ENCODE results near the gene CIDEB. TPM values are rescaled to one million over a fixed set of nuclear protein-coding genes. Genes with fewer than 3 reads are reported as not detected.
"Not testable (repeated sequence)": the region's sequence is repeated elsewhere in the genome, so short reads cannot be mapped to it uniquely, and the experiment has no call there.

The CIDEB gene, protein sequence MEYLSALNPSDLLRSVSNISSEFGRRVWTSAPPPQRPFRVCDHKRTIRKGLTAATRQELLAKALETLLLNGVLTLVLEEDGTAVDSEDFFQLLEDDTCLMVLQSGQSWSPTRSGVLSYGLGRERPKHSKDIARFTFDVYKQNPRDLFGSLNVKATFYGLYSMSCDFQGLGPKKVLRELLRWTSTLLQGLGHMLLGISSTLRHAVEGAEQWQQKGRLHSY
- total RNA-seq: 100 to 1,000 TPM in 1 of 4 donors, 10 to 100 TPM in 2, 1 to 10 TPM in 1; 6.7 to 168 (median 23.6) TPM

DNA sequence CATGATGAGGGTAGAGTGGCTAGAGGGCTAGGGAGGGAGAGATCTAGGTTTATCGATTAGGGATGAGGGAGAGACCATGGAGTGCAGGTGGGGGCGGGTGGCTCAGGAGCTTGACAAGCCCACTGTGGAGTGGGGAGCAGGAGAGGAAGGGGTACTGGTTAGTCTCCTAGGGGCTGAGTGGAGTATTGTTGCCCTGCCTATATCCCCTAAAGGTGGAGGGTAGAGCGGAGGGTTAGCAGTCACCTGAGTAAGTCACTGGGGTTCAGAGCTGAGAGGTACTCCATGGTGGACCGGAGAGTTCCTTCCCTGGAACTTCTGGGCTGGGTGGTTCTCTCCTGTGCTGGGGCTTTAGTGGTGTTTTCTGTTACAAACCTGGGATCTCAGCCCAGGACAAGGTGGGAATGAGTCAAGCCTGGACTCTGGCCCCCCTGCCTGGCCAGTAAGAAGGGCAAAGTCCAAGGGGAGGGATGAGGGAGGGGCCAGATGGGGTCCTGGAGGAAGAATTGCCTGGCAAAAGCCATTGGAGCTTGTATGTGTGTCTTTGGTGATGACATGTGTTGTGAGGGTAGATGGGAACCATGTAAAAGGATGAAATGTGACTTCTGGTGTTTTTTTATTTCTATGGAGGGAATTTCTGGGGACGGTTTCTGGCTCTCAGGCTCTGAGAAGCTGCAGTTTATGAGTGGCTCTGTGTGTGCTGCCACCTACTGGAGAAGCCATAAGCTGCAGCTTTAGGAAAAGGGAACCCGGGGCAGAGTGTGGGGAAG is at the start of gene CIDEB:
CIDEB (minus strand) TSS at position 403 of the 767 bp plus-strand sequence; CDS start at position 284, 119 bp downstream.
- H3K4me3 ChIP-seq: no peak within 1 kb of the TSS
- H3K4me1 ChIP-seq: peaks cover 19 to 53% (median 47%) of the 10 kb centered on the region in 4 donors
- peaks cover 0 to 31% (median 15%) of the 10 kb centered on the region in 4 donors for H3K36me3 ChIP-seq
- in situ Hi-C loops (cut with MboI; ENCODE audit: low pct_ligation_motif_present in 1 of 4, low pct_unique_long_range_greater_than_20kb in 1 of 4, low sequenced_read_pairs in 3 of 4): no loop called here
- H3K27me3 ChIP-seq: no peaks in the 10 kb centered on the region
- TF ChIP-seq POLR2A (IDR thresholded peaks at IDR 0.05) (peak; percentile 45), EP300 (IDR thresholded peaks at IDR 0.05; ENCODE audit: low read depth) (no peak), POLR2AphosphoS5 (IDR thresholded peaks at IDR 0.05) (peak in 2 of 3 donors; percentile 40 to 54), CTCF (IDR thresholded peaks at IDR 0.05) (peak; percentile 93 to 97 (median 96))
- H3K9me3 ChIP-seq: no peaks in the 10 kb centered on the region
- peak; percentile 86 for DNase-seq
- WGBS, 2 donors (ENCODE audit: low coverage in 1 of 2): 49 to 76% methylated on average over 3 to 6 of the region's 6 CpGs
- H3K27ac ChIP-seq: peak within 1 kb of the TSS; percentile 70 to 78 (median 76)
- intact Hi-C loops (cut with DNase I; ENCODE audit: low total_unique reads): no loop called here

DNA sequence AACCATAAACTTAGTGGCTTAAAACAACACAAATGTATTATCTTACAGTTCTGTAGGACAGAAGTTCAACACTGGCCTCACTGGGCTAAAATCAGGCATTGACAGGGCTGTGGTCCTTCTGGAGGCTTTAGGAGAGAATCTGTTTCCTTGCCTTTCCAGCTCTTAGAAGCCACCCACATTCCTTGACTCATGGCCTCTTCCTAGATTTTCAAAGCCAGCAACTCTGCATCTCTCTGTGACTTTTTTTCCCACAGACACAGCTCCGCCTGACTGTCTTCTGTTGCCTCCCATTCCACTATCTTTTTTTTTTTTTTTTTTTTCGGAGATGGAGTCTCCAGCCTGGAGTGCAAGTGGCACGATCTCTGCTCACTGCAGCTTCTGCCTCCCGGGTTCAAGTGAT is 48.4 kb upstream of the CIDEB start:
- WGBS, 2 donors (ENCODE audit: low coverage in 1 of 2): 78 to 100% methylated on average over 1 to 4 of the region's 4 CpGs
- no peak for DNase-seq
- in situ Hi-C loops (cut with MboI; ENCODE audit: low pct_ligation_motif_present in 1 of 4, low pct_unique_long_range_greater_than_20kb in 1 of 4, low sequenced_read_pairs in 3 of 4): no loop called here
- Histone ChIP-seq H3K27me3 (no peaks in the 10 kb centered on the region), H3K4me3 (no peak overlapping the region), H3K36me3 (no peaks in the 10 kb centered on the region), H3K4me1 (peaks cover 0 to 15% (median 0%) of the 10 kb centered on the region in 4 donors), H3K9me3 (no peaks in the 10 kb centered on the region), H3K27ac (no peak overlapping the region)
- intact Hi-C loops (cut with DNase I; ENCODE audit: low total_unique reads): no loop called here
- TF ChIP-seq POLR2AphosphoS5 (IDR thresholded peaks at IDR 0.05) (no peak), EP300 (IDR thresholded peaks at IDR 0.05; ENCODE audit: low read depth) (no peak), POLR2A (IDR thresholded peaks at IDR 0.05) (no peak), CTCF (IDR thresholded peaks at IDR 0.05) (no peak)

DNA sequence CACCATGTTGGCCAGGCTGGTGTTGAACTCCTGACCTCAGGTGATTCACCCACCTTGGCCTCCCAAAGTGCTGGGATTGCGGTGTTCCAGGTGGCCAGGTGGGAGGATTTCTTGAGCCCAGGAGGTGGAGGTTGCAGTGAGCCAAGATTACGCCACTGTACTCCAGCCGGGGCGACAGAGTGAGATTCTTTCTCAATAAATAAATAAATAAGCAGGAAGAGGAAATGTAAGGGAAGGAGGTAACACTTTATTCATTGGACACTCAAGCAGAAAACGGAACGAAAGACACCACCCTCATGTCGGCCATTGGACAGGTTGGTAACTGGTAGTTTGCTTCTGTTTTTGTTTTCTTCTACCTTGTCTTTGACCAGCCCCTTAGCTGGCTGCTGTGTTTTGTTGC is 47.2 kb upstream of the CIDEB start:
- DNase-seq: no peak
- no peak overlapping the region for H3K4me3 ChIP-seq
- H3K36me3 ChIP-seq: no peaks in the 10 kb centered on the region
- intact Hi-C loops (cut with DNase I; ENCODE audit: low total_unique reads): no loop called here
- H3K9me3 ChIP-seq: no peaks in the 10 kb centered on the region
- peaks cover 0 to 15% (median 0%) of the 10 kb centered on the region in 4 donors for H3K4me1 ChIP-seq
- in situ Hi-C loops (cut with MboI; ENCODE audit: low pct_ligation_motif_present in 1 of 4, low pct_unique_long_range_greater_than_20kb in 1 of 4, low sequenced_read_pairs in 3 of 4): no loop called here
- 83 to 92% methylated on average over 6 to 7 of the region's 7 CpGs for WGBS, 2 donors (ENCODE audit: low coverage in 1 of 2)
- peaks cover under 1% of the 10 kb centered on the region for H3K27me3 ChIP-seq
- TF ChIP-seq POLR2A (IDR thresholded peaks at IDR 0.05) (no peak), POLR2AphosphoS5 (IDR thresholded peaks at IDR 0.05) (no peak), CTCF (IDR thresholded peaks at IDR 0.05) (no peak), EP300 (IDR thresholded peaks at IDR 0.05; ENCODE audit: low read depth) (no peak)
- H3K27ac ChIP-seq: peak overlapping the region in 1 of 4 donors; percentile 52

GRCh38 chr14:24354482-24354825 is 46.7 kb upstream of the CIDEB start:
- in situ Hi-C loops (cut with MboI; ENCODE audit: low pct_ligation_motif_present in 1 of 4, low pct_unique_long_range_greater_than_20kb in 1 of 4, low sequenced_read_pairs in 3 of 4); DNase-seq: not testable (repeated sequence)
- peak overlapping the region in 3 of 4 donors; percentile 50 to 61 (median 52) for H3K27ac ChIP-seq

More at GRCh38 chr14:24354482-24354825, 46.7 kb upstream of the CIDEB start:
- H3K27me3 ChIP-seq; H3K4me3 ChIP-seq; H3K36me3 ChIP-seq; H3K9me3 ChIP-seq; intact Hi-C loops (cut with DNase I; ENCODE audit: low total_unique reads): not testable (repeated sequence)
- 82 to 89% methylated on average over 3 of the region's 3 CpGs for WGBS, 2 donors (ENCODE audit: low coverage in 1 of 2)
- peaks cover 0 to 15% (median 0%) of the 10 kb centered on the region in 4 donors for H3K4me1 ChIP-seq
